Stimulated activated CD4-positive, alpha-beta T cell treated with anti-CD3 and anti-CD28 coated beads, Interleukin-4, amount 100 ng/mL, for 48 hours (primary cell): ENCODE data around the gene RAB44.
"Not testable (repeated sequence)": the region's sequence is repeated elsewhere in the genome, so short reads cannot be mapped to it uniquely, and the experiment has no call there.

Experiments
- DNase-seq, 2 donors: peaks; one replicate each; pipeline ENCODE4 v3.0.0-alpha.2; 2020; ENCODE audit warnings: low read depth in 2 of 2

The RAB44 gene

GRCh38 chr6:36697481-36697903 is at the start of gene RAB44:
TSS of gene RAB44 (plus strand) at chr6:36697826. CDS start at chr6:36704236, 6,410 bp downstream.
- no peak for DNase-seq

- no peak for DNase-seq
Observed at GRCh38 chr6:36649086-36649485, 48.5 kb upstream of the RAB44 start.

- DNase-seq = no peak
Observed at GRCh38 chr6:36649701-36650484, 47.7 kb upstream of the RAB44 start.

GRCh38 chr6:36650848-36651478 is 46.7 kb upstream of the RAB44 start:
- DNase-seq = no peak

- DNase-seq = no peak
Observed at GRCh38 chr6:36651659-36652379, 45.8 kb upstream of the RAB44 start.

GRCh38 chr6:36654469-36654868 is 43.2 kb upstream of the RAB44 start:
- DNase-seq = not testable (repeated sequence)

- no peak for DNase-seq
Observed at GRCh38 chr6:36655085-36655724, 42.4 kb upstream of the RAB44 start.

GRCh38 chr6:36656441-36656840 is 41.2 kb upstream of the RAB44 start:
- no peak for DNase-seq

GRCh38 chr6:36657271-36657670 is 40.4 kb upstream of the RAB44 start:
- no peak for DNase-seq

- no peak for DNase-seq
Observed at GRCh38 chr6:36657942-36658544, 39.6 kb upstream of the RAB44 start.

GRCh38 chr6:36659271-36659670 is 38.4 kb upstream of the RAB44 start:
- no peak for DNase-seq

- no peak for DNase-seq
Observed at GRCh38 chr6:36660771-36661471, 36.7 kb upstream of the RAB44 start.

- DNase-seq = no peak
Observed at GRCh38 chr6:36662380-36662779, 35.2 kb upstream of the RAB44 start.

GRCh38 chr6:36662827-36663256 is 34.8 kb upstream of the RAB44 start:
- no peak for DNase-seq

- DNase-seq = no peak
Observed at GRCh38 chr6:36663504-36664446, 33.9 kb upstream of the RAB44 start.

- no peak for DNase-seq
Observed at GRCh38 chr6:36665180-36665579, 32.4 kb upstream of the RAB44 start.

GRCh38 chr6:36666287-36666686 is 31.3 kb upstream of the RAB44 start:
- DNase-seq = no peak

- no peak for DNase-seq
Observed at GRCh38 chr6:36666826-36667591, 30.6 kb upstream of the RAB44 start.

GRCh38 chr6:36668591-36668990 is 29.0 kb upstream of the RAB44 start:
- no peak for DNase-seq
